ENCODE data around the gene COG7. TPM values are rescaled to one million over a fixed set of nuclear protein-coding genes. Genes with fewer than 3 reads are reported as not detected.

The COG7 gene
- total RNA-seq, 3 donors from 2014 or later, result 25.4 to 40.5 (median 32.6) TPM

DNA sequence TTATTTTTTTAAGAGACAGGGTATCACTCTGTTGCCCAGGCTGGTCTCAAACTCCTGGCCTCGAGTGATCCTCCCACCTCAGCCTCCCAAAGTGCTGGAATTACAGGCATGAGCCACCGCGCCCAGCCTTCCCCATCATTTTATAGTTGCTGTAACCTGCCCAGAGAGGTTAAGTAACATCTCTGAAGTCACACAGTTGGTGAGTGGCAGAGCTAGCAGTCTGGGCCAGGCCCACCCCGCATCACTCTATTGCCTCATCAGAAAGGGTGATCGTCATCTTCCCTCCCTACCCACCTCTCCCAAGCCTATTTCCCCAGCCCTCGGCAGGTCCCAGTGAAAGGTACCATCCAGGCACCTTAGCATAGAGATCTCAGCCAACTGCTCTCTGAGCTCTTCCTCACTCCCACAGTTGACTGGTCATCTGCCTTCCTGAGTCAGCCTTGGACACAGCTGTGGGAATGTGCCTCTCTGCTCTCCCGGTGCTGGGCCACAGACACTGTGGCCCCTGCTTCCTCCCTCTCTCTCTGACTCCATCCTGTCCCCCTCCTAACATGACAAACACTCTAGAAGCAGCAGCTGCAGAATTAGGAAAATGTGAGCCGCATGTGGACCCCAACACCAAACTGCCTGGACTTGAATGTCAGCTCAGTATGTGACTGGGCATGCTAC is 93.8 kb downstream of the COG7 start:
- DNase-seq (peak in 1 of 3 donors; percentile 14), ATAC-seq (no peak)
- intact Hi-C loops (cut with DNase I, micrococcal nuclease), result no loop called here
- Histone ChIP-seq H3K4me3 (no peak overlapping the region), H3K36me3 (ENCODE audit: low read depth) (no peaks in the 10 kb centered on the region), H3K4me1 (ENCODE audit: low read depth) (peaks cover 29% of the 10 kb centered on the region), H3K9me3 (no peaks in the 10 kb centered on the region)
- TF ChIP-seq, protein P1, sequence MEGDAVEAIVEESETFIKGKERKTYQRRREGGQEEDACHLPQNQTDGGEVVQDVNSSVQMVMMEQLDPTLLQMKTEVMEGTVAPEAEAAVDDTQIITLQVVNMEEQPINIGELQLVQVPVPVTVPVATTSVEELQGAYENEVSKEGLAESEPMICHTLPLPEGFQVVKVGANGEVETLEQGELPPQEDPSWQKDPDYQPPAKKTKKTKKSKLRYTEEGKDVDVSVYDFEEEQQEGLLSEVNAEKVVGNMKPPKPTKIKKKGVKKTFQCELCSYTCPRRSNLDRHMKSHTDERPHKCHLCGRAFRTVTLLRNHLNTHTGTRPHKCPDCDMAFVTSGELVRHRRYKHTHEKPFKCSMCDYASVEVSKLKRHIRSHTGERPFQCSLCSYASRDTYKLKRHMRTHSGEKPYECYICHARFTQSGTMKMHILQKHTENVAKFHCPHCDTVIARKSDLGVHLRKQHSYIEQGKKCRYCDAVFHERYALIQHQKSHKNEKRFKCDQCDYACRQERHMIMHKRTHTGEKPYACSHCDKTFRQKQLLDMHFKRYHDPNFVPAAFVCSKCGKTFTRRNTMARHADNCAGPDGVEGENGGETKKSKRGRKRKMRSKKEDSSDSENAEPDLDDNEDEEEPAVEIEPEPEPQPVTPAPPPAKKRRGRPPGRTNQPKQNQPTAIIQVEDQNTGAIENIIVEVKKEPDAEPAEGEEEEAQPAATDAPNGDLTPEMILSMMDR (IDR thresholded peaks at IDR 0.05), result no peak

DNA sequence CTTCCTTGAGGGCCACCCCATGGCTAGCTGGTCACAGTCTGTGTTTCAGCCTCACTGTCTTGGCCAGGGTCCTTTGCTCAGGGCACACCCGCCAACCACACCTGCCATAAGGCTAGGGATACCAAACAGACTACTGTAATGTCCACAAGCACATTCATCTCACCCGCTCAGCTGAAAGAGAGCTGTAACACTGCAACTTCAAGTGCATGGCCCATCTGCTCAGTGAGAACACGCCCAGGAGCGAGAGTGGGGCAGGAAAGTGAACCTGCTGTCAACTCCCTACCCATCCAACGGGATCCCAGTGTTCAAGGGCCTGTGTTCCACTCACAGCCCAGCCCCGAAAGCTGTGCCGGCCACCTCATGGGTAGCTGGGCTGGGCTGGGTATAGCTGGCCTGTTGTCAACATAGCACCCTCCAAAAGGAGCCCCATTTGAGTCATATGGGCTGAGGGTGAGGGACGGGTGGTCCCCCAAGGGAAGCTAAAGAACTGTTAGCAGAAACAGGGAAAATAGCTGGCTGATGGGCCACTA is 95.2 kb downstream of the COG7 start:
- intact Hi-C loops (cut with DNase I, micrococcal nuclease), result no loop called here
- no peaks in the 10 kb centered on the region for H3K9me3 ChIP-seq
- H3K36me3 ChIP-seq (ENCODE audit: low read depth), result no peaks in the 10 kb centered on the region
- ATAC-seq, result peak; percentile 15
- TF ChIP-seq, protein P1 (IDR thresholded peaks at IDR 0.05), result no peak
- H3K4me1 ChIP-seq (ENCODE audit: low read depth), result peaks cover 15% of the 10 kb centered on the region
- DNase-seq, result peak in 2 of 3 donors; percentile 41 to 44
- H3K4me3 ChIP-seq, result no peak overlapping the region

DNA sequence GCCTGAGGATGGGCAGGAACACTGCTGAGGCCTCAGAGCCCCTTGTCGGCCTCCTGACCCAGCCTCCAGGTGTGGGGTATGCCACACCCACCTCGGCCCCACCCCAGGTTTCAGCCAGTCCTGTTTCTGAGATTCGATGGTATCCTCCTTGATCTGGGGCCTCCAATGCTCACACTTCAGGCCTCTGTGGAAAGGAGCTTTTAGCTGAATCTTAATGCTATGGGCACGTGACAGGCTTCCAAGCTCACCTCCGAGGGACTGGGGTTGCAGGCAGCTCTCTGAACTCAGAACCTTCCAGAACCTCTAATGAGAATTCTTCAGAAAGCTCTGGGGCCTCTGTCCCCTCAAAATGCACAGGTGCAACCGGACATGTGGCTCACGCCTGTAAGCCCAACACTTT is 96.0 kb downstream of the COG7 start:
- no peak for ATAC-seq
- DNase-seq, result peak in 1 of 3 donors; percentile 17

DNA sequence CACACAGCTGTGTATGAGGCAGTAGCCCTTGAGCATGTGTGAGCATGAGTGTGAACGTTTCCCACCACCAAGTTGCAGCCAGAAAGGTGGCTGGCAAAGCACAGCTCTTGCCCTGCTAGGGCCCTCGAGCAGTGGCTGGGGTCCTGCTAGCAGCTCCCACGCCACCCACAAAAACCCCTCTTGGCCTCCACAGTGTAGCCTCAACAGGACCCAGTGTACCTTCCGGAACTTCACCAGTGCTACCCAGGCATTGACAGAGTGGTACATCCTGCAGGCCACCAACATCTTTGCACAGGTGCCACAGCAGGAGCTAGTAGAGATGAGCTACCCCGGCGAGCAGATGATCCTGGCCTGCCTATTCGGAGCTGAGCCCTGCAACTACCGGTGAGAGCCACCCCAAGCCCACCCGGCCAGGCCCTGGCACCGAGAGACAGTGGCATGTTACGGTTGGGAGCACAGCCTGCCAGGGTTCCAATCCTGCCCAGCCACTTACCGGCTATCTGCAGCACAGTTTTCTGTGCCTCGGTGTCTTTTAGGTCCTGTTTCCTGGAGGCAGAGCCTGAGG is 97.8 kb downstream of the COG7 start:
- no peak for ATAC-seq
- intact Hi-C loops (cut with DNase I, micrococcal nuclease), result no loop called here
- H3K4me1 ChIP-seq (ENCODE audit: low read depth), result peaks cover 12% of the 10 kb centered on the region

More for the DNA sequence above, 96.0 kb downstream of the COG7 start:
- TF ChIP-seq, protein P1 (IDR thresholded peaks at IDR 0.05), result no peak
- H3K9me3 ChIP-seq, result no peaks in the 10 kb centered on the region
- intact Hi-C loops (cut with DNase I, micrococcal nuclease), result no loop called here
- no peak overlapping the region for H3K4me3 ChIP-seq
- H3K36me3 ChIP-seq (ENCODE audit: low read depth), result no peaks in the 10 kb centered on the region
- peaks cover 6% of the 10 kb centered on the region for H3K4me1 ChIP-seq (ENCODE audit: low read depth)

DNA sequence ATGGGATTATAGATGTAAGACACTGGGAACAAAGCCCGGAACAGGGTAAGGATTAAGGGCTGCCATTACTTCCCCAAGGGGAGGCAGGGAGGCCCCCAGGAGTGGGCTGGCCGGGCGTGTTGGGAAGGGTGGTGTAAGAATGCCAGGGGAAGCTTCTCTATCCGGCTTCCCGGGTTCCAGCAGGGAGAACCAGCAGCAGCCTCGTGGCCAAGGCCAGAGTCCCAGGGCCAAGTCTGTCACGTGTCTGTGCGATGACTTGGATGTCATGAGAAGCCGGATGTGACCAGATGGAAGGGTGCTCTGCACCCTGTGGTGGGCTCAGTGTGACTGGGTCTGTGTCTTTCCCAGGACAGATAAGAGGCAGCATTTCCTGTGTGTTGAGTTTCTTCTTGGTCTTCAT is 98.7 kb downstream of the COG7 start:
- no peak overlapping the region for H3K4me3 ChIP-seq
- intact Hi-C loops (cut with DNase I, micrococcal nuclease), result no loop called here
- DNase-seq, result peak in 1 of 3 donors; percentile 20
- H3K36me3 ChIP-seq (ENCODE audit: low read depth), result no peaks in the 10 kb centered on the region
- ATAC-seq, result no peak
- TF ChIP-seq, protein P1 (IDR thresholded peaks at IDR 0.05), result no peak
- H3K4me1 ChIP-seq (ENCODE audit: low read depth), result peaks cover 12% of the 10 kb centered on the region
- H3K9me3 ChIP-seq, result no peaks in the 10 kb centered on the region

More for the DNA sequence above, 97.8 kb downstream of the COG7 start:
- H3K9me3 ChIP-seq, result no peaks in the 10 kb centered on the region
- no peak overlapping the region for H3K4me3 ChIP-seq
- TF ChIP-seq, protein P1 (IDR thresholded peaks at IDR 0.05), result no peak
- H3K36me3 ChIP-seq (ENCODE audit: low read depth), result no peaks in the 10 kb centered on the region
- DNase-seq, result peak in 1 of 3 donors; percentile 16

All from mucosa of descending colon (tissue), 3 donors.